ENCODE measurements around the gene GRIFIN.

GRCh38 chr7:2504128-2504888, 28.1 kb upstream of the GRIFIN start:
- TF ChIP-seq, protein P1, sequence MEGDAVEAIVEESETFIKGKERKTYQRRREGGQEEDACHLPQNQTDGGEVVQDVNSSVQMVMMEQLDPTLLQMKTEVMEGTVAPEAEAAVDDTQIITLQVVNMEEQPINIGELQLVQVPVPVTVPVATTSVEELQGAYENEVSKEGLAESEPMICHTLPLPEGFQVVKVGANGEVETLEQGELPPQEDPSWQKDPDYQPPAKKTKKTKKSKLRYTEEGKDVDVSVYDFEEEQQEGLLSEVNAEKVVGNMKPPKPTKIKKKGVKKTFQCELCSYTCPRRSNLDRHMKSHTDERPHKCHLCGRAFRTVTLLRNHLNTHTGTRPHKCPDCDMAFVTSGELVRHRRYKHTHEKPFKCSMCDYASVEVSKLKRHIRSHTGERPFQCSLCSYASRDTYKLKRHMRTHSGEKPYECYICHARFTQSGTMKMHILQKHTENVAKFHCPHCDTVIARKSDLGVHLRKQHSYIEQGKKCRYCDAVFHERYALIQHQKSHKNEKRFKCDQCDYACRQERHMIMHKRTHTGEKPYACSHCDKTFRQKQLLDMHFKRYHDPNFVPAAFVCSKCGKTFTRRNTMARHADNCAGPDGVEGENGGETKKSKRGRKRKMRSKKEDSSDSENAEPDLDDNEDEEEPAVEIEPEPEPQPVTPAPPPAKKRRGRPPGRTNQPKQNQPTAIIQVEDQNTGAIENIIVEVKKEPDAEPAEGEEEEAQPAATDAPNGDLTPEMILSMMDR (IDR thresholded peaks at IDR 0.05; ENCODE audit: poor library complexity) = no peak
- no peak for TF ChIP-seq EZH2 (IDR thresholded peaks at IDR 0.05; ENCODE audit: borderline replicate concordance)

Measured in hepatocyte (in vitro differentiated cells).